CD14-positive monocyte (primary cell): Measurements from ENCODE around the gene FAM98B. TPM values are rescaled to one million over a fixed set of nuclear protein-coding genes. Genes with fewer than 3 reads are reported as not detected.

Experiments
- DNase-seq, 3 donors: peaks; one replicate each; pipeline ENCODE4 v3.0.0-alpha.2; 2011 to 2022
- H2AFZ ChIP-seq: 2 replicates; pipeline ENCODE4 v1.6.0; 2012; ENCODE audit warnings: mild to moderate bottlenecking, low read depth, low read length, inconsistent platforms; ENCODE audit not compliant: insufficient read depth, poor library complexity, severe bottlenecking
- H3K27ac ChIP-seq, 2 donors: 1 replicate in 1 of 2; 2 replicates in 1 of 2; pipeline ENCODE4 v1.5.1; 2012 to 2013; ENCODE audit warnings: low read length in 2 of 2, control low read depth in 1 of 2, inconsistent platforms in 1 of 2, low read depth in 1 of 2, mild to moderate bottlenecking in 1 of 2
- H3K27me3 ChIP-seq, 2 donors: one replicate each; pipeline versions ENCODE4 v1.6.0 to v1.6.1; 2011 to 2013; ENCODE audit warnings: low read length in 2 of 2; ENCODE audit not compliant: control insufficient read depth in 2 of 2, insufficient read depth in 2 of 2
- H3K36me3 ChIP-seq, 2 donors: replicated peaks in 1 of 2; 1 replicate in 1 of 2; 2 replicates in 1 of 2; pipeline versions ENCODE4 v1.5.1 to v1.6.1; 2012 to 2013; ENCODE audit warnings: low read length in 2 of 2, control low read depth in 1 of 2, inconsistent platforms in 1 of 2, mild to moderate bottlenecking in 1 of 2; ENCODE audit not compliant: insufficient read depth in 2 of 2, control insufficient read depth in 1 of 2
- H3K4me1 ChIP-seq, 2 donors: 1 replicate in 1 of 2; 2 replicates in 1 of 2; pipeline versions ENCODE4 v1.5.1 to v1.6.1; 2012 to 2013; ENCODE audit warnings: low read length in 2 of 2, control low read depth in 1 of 2, inconsistent platforms in 1 of 2, mild to moderate bottlenecking in 1 of 2, moderate library complexity in 1 of 2; ENCODE audit not compliant: insufficient read depth in 2 of 2, control insufficient read depth in 1 of 2
- H3K4me2 ChIP-seq: replicated peaks from 2 replicates; pipeline ENCODE3; 2012; ENCODE audit warnings: low read length, moderate library complexity, mild to moderate bottlenecking; ENCODE audit not compliant: poor library complexity, severe bottlenecking; ENCODE audit errors: extremely low read depth
- H3K4me3 ChIP-seq, 3 experiments: fragments of 200-600 bp in 1 of 3; sonication (generic) in 1 of 3; replicated peaks in 1 of 3; 1 replicate in 2 of 3; 2 replicates in 1 of 3; pipeline ENCODE4 v1.5.1; 2011 to 2013; ENCODE audit warnings: low read length in 3 of 3, mild to moderate bottlenecking in 3 of 3, control low read depth in 2 of 3, low read depth in 2 of 3, inconsistent platforms in 1 of 3, moderate library complexity in 1 of 3
- H3K79me2 ChIP-seq: 2 replicates; pipeline ENCODE4 v1.6.0; 2012; ENCODE audit warnings: mild to moderate bottlenecking, control low read depth, inconsistent platforms, low read length, moderate library complexity; ENCODE audit not compliant: insufficient read depth
- H3K9ac ChIP-seq: 2 replicates; pipeline ENCODE4 v1.6.0; 2017; ENCODE audit warnings: low read length, mild to moderate bottlenecking; ENCODE audit not compliant: insufficient read depth, poor library complexity, severe bottlenecking
- H3K9me3 ChIP-seq, 2 donors: replicated peaks in 1 of 2; 1 replicate in 1 of 2; 2 replicates in 1 of 2; pipeline versions ENCODE4 v1.5.1 to v1.6.1; 2012 to 2013; ENCODE audit warnings: low read length in 2 of 2, control low read depth in 1 of 2; ENCODE audit not compliant: control insufficient read depth in 1 of 2, insufficient read depth in 1 of 2
- H4K20me1 ChIP-seq: 2 replicates; pipeline ENCODE4 v1.6.0; 2012; ENCODE audit warnings: mild to moderate bottlenecking, low read length, control low read depth, moderate library complexity; ENCODE audit not compliant: insufficient read depth
- H3K27ac Mint-ChIP-seq, 7 donors: one replicate each; pipeline ENCODE4 v1.8.0; 2020; ENCODE audit warnings: mild to moderate bottlenecking in 7 of 7, mixed read lengths in 7 of 7, moderate library complexity in 6 of 7, inconsistent platforms in 2 of 7
- H3K27me3 Mint-ChIP-seq, 3 donors: one replicate each; pipeline ENCODE4 v1.8.0; 2021 to 2022; ENCODE audit warnings: low read depth in 3 of 3, mild to moderate bottlenecking in 3 of 3, mixed read lengths in 3 of 3, moderate library complexity in 3 of 3, inconsistent platforms in 1 of 3
- H3K36me3 Mint-ChIP-seq, 2 donors: one replicate each; pipeline ENCODE4 v1.8.0; 2020; ENCODE audit warnings: mixed read lengths in 2 of 2, inconsistent platforms in 1 of 2, mild to moderate bottlenecking in 1 of 2
- H3K4me1 Mint-ChIP-seq: one replicate; pipeline ENCODE4 v1.8.0; 2020; ENCODE audit warnings: mild to moderate bottlenecking, mixed read lengths
- H3K4me3 Mint-ChIP-seq, 2 donors: one replicate each; pipeline ENCODE4 v1.8.0; 2020; ENCODE audit warnings: mild to moderate bottlenecking in 2 of 2, mixed read lengths in 2 of 2, moderate library complexity in 1 of 2
- H3K9me3 Mint-ChIP-seq, 7 donors: one replicate each; pipeline ENCODE4 v1.8.0; 2020 to 2022; ENCODE audit warnings: mixed read lengths in 7 of 7, mild to moderate bottlenecking in 6 of 7, moderate library complexity in 6 of 7, inconsistent platforms in 2 of 7
- WGBS: methylation state at CpG from one replicate; pipeline ENCODE4 v1.1.5; 2013; ENCODE audit warnings: missing lambda C conversion rate; ENCODE audit not compliant: insufficient coverage; 5-methylcytosine and 5-hydroxymethylcytosine counted together
- intact Hi-C, 2 donors: fragments of 100-400 bp; cut with micrococcal nuclease; formaldehyde crosslinking; loops; one replicate each; pipeline versions ENCODE4 v1.15.0 to v1.15.1; 2023
- polyA plus RNA-seq, 3 donors: library from polyadenylated mRNA; depleted of rRNA in 1 of 3; unstranded in 2 of 3; stranded (reverse) in 1 of 3; fragments of 300-500 nt in 2 of 3; fragments of >200 nt in 1 of 3; fragmentation: Illumina TruSeq in 2 of 3; gene quantifications; 1 replicate in 2 of 3; 2 replicates in 1 of 3; pipeline ENCODE4 v1.2.3, GENCODE V29; 2012 to 2021
- TF ChIP-seq, protein P1 (sequence below): fragments of 200-600 bp; IDR thresholded peaks from one replicate; pipeline ENCODE4 v1.8.0; 2022; ENCODE audit warnings: antibody characterized with exemption, mild to moderate bottlenecking

The FAM98B gene
- polyA plus RNA-seq, 3 donors: 0.41 to 1.3 (median 0.69) TPM

DNA sequence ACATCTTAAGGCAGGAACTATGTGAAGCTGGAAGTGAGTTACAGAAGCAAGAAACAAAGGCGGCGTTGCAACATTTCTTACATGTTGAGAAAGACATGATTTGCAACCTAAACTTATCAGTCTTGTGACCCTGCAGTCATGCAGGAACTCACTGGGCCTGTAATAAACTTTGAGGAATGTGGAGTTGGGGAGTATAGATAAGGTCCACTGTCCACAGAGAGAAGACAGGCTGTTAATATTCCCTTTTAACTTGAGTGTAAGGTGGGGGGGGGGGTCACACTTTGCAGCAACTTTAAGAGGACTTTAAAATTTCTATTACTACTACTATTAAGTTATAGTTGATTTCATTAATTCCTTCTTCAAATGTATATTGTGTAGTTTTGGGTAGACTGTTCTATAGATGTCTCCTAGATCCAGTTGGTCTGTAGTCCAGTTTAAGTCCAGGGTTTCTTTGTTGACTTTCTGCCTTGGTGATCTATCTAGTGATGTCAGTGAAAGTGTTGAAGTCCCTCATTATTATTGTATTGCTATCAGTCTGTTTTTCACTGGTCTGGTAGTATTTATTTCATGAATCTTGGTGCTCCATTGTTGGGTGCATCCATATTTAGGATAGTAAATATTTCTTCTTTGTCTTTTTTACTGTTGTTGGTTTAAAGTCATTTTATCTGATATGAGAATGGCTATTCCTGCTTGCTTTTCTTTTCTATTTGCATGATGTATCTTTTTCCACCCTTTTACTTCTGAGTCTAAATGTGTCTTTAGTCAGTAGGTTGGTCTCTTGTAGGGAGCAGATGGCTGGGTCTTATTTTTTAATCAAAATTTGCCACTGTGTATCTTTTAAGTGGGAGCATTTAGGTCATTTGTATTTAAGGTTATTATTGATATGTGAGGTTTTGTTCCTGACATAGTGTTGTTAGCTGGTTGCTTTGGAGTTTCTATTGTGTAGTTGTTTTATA lies 15.6 kb upstream of the FAM98B start:
- no peak overlapping the region for H3K9ac ChIP-seq
- Mint-ChIP-seq H3K27me3 (peaks cover 4 to 15% (median 6%) of the 10 kb centered on the region in 3 donors), H3K27ac (peak overlapping the region in 6 of 7 donors; percentile 5 to 80 (median 32)), H3K4me1 (peaks cover 27% of the 10 kb centered on the region), H3K9me3 (peaks cover 0 to 4% (median 0%) of the 10 kb centered on the region in 7 donors), H3K36me3 (no peaks in the 10 kb centered on the region), H3K4me3 (no peak overlapping the region)
- TF ChIP-seq, protein P1, sequence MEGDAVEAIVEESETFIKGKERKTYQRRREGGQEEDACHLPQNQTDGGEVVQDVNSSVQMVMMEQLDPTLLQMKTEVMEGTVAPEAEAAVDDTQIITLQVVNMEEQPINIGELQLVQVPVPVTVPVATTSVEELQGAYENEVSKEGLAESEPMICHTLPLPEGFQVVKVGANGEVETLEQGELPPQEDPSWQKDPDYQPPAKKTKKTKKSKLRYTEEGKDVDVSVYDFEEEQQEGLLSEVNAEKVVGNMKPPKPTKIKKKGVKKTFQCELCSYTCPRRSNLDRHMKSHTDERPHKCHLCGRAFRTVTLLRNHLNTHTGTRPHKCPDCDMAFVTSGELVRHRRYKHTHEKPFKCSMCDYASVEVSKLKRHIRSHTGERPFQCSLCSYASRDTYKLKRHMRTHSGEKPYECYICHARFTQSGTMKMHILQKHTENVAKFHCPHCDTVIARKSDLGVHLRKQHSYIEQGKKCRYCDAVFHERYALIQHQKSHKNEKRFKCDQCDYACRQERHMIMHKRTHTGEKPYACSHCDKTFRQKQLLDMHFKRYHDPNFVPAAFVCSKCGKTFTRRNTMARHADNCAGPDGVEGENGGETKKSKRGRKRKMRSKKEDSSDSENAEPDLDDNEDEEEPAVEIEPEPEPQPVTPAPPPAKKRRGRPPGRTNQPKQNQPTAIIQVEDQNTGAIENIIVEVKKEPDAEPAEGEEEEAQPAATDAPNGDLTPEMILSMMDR: no peak
- H3K27ac ChIP-seq: peak overlapping the region in 1 of 2 donors; percentile 30
- no peak overlapping the region for H2AFZ ChIP-seq
- no peak overlapping the region for H3K4me2 ChIP-seq
- no peaks in the 10 kb centered on the region for H3K36me3 ChIP-seq
- no peaks in the 10 kb centered on the region for H4K20me1 ChIP-seq
- no peak overlapping the region for H3K4me3 ChIP-seq
- no peaks in the 10 kb centered on the region for H3K27me3 ChIP-seq
- intact Hi-C loops: no loop called here
- H3K4me1 ChIP-seq: peaks cover 18 to 24% of the 10 kb centered on the region in 2 donors
- DNase-seq: peak; percentile 38 to 60 (median 57)
- WGBS: no CpG with 5 or more reads among the region's 2 CpGs
- H3K9me3 ChIP-seq: no peaks in the 10 kb centered on the region
- H3K79me2 ChIP-seq: no peaks in the 10 kb centered on the region

DNA sequence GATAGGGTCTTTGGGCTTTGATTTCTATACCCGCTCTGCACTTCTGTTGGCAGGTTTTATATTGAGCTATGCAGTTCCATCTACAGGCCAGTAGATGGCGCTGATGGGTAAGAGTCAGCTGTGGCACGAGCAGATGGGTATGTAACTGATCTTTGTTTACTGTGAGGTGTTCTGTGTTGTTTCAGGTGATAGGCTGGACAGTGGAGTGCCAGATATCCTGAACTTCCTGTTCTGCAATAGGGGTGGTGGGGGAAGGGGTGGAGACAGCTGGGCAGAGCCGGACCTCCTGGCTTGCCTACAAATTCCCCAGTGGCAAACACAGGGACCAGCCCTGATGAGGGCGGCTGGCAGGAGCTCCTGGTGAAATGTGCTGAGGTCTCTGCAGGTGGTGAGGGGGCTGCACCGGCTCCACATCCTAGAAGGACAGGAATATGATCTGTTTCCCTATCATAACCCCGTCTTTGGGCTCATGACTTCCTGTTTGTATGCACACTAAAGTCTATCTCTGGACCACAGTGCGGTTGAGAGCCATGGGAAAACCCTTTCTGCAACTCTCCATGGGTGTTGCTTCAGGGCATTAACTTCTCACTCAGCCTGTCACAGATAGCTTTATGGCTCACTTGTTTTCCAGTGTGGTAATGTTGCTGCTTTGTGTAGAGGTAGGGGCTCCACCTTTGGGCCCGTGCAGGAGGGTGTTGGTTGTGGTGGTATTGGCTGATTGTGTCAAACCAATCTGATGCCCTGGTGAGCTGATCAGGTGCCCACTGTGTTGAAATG lies 13.4 kb upstream of the FAM98B start:
- H3K4me3 Mint-ChIP-seq: no peak overlapping the region

More for the DNA sequence above, 13.4 kb upstream of the FAM98B start:
- Histone ChIP-seq H3K27ac (no peak overlapping the region), H3K9me3 (no peaks in the 10 kb centered on the region), H3K9ac (no peak overlapping the region), H3K27me3 (no peaks in the 10 kb centered on the region), H2AFZ (peak overlapping the region; percentile 64), H3K4me1 (peaks cover 18 to 24% of the 10 kb centered on the region in 2 donors), H3K4me3 (no peak overlapping the region), H3K79me2 (no peaks in the 10 kb centered on the region), H3K4me2 (peak overlapping the region; percentile 17), H4K20me1 (no peaks in the 10 kb centered on the region), H3K36me3 (no peaks in the 10 kb centered on the region)
- peaks cover 27% of the 10 kb centered on the region for H3K4me1 Mint-ChIP-seq
- peak; percentile 46 to 67 (median 52) for DNase-seq
- H3K36me3 Mint-ChIP-seq: no peaks in the 10 kb centered on the region
- WGBS: 23% methylated on average over 8 of the region's 9 CpGs
- H3K27me3 Mint-ChIP-seq: peaks cover 0 to 8% (median 4%) of the 10 kb centered on the region in 3 donors
- H3K9me3 Mint-ChIP-seq: peaks cover 0 to 4% (median 0%) of the 10 kb centered on the region in 7 donors
- intact Hi-C loops: loop anchor here (5.0 kb wide), 2 partner anchors 242 to 247 kb away; no protein-coding TSS in a partner anchor
- TF ChIP-seq, protein P1: peak; percentile 97
- peak overlapping the region in 1 of 7 donors; percentile 58 for H3K27ac Mint-ChIP-seq
